Muscle of arm (tissue), 12 donors: Measurements from ENCODE around the gene ASTE1. TPM values are rescaled to one million over a fixed set of nuclear protein-coding genes. Genes with fewer than 3 reads are reported as not detected.

Source experiments
- polyA plus RNA-seq, 12 donors: library from polyadenylated mRNA; unstranded; fragments of 120-200 nt; gene quantifications; one replicate each; pipeline ENCODE4 v1.2.1, GENCODE V29; 2013; ENCODE audit not compliant: insufficient read length in 12 of 12

The ASTE1 gene
- polyA plus RNA-seq, 12 donors, result 6.3 to 10.2 (median 7.0) TPM; not detected in 1

Other genes starting within 250 kb of the ASTE1 start
- 10 to 100 TPM in 11 of 12 donors, not detected in 1; 44.5 to 92.9 (median 82.9) TPM for gene ATP2C1, start 132.7 kb downstream of the ASTE1 start, polyA plus RNA-seq
- 10 to 100 TPM in 3 of 12 donors, 1 to 10 TPM in 8, not detected in 1; 4.5 to 13.1 (median 8.5) TPM for gene NEK11, start 52 bp upstream of the ASTE1 start, polyA plus RNA-seq